HFFc6 (cell line): ENCODE results near the gene ATP6V1G1. TPM values are rescaled to one million over a fixed set of nuclear protein-coding genes. Genes with fewer than 3 reads are reported as not detected.

Source experiments
- DNase-seq: peaks from one replicate; pipeline ENCODE4 v3.0.0-alpha.2; 2018
- H3K27ac Mint-ChIP-seq: 2 replicates; pipeline ENCODE4 v1.8.0; 2020; ENCODE audit warnings: mild to moderate bottlenecking, mixed read lengths
- H3K27me3 Mint-ChIP-seq: 2 replicates; pipeline ENCODE4 v1.8.0; 2021; ENCODE audit warnings: mild to moderate bottlenecking, moderate library complexity, mixed read lengths; ENCODE audit not compliant: insufficient read depth
- H3K36me3 Mint-ChIP-seq: 2 replicates; pipeline ENCODE4 v1.8.0; 2021; ENCODE audit warnings: low read depth, mixed read lengths
- H3K4me1 Mint-ChIP-seq: 2 replicates; pipeline ENCODE4 v1.8.0; 2020; ENCODE audit warnings: low read depth, mixed read lengths
- H3K4me3 Mint-ChIP-seq: 2 replicates; pipeline ENCODE4 v1.8.0; 2020; ENCODE audit warnings: mild to moderate bottlenecking, moderate library complexity, mixed read lengths
- H3K9me3 Mint-ChIP-seq: 2 replicates; pipeline ENCODE4 v1.8.0; 2020; ENCODE audit warnings: mild to moderate bottlenecking, mixed read lengths
- long read RNA-seq: library from polyadenylated mRNA; unstranded; transcript quantifications from one replicate; pipeline ENCODE4 v2.0.0, GENCODE V29; 2019
- total RNA-seq, 6 experiments: library from RNA; stranded (reverse); fragmentation: NEBNext Ultra II Directional; extraction: Animal tissue kit (Norgen Biotek cat#: 25700); gene quantifications; 2 replicates in 1 of 6; 3 replicates in 5 of 6; pipeline ENCODE4 v1.2.3, GENCODE V29; 2021
- TF ChIP-seq, protein P1 (sequence below): fragments of 200-600 bp; sonication (generic); IDR thresholded peaks from 2 replicates; pipeline ENCODE4 v1.5.0; 2021; ENCODE audit warnings: antibody characterized with exemption, mild to moderate bottlenecking

ATP6V1G1 gene, protein sequence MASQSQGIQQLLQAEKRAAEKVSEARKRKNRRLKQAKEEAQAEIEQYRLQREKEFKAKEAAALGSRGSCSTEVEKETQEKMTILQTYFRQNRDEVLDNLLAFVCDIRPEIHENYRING
- 100 to 1,000 TPM in 1 of 6 experiments, 10 to 100 TPM in 5; 74.2 to 104 (median 86.5) TPM for total RNA-seq
- long read RNA-seq, transcript ATP6V1G1-201 (3 exons, 1,080 nt) = major isoform, 157 of 164 reads
- long read RNA-seq, partial matches to known transcripts = 6 of 164 reads
- long read RNA-seq, other reads (novel, unspliced or antisense) = 1 of 164 reads

DNA sequence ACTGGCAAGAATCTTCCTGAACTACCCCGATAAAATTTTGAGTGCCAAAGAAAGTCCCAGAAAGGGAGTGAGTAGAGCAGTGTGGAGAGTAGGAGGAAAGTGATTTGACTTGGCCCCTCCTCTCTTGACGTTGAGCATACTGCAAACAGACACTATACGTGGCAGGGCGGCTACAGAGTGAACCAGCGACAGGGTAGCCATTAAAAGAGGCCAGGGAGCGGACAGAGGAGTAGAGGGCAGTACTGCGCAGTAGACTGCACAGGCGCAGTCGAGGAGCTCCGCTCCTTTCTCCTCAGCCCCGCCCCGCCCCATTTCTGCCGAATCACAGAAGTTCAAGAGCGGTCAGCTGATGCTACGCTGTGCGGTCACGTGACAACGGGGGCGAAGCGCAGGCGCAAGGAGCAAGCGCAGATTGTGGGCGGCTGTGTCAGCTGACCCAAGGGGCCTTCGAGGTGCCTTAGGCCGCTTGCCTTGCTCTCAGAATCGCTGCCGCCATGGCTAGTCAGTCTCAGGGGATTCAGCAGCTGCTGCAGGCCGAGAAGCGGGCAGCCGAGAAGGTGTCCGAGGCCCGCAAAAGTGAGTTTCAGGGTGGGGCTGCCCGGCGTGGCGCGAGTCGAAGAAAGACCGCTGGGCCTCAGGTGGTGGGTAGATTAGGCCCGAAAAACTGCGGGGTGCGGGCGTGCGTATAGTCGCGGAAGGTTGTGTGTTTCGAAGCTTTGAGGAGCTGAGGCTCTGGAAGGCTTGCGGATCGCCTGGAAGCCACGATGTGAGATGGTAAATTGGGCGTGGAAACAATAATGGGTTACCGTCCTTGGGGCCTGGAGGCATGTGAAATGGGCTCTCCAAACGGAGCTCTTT, at the start of gene ATP6V1G1:
TSS of gene ATP6V1G1 (plus strand) at position 425 of the 858 bp plus-strand sequence. CDS start at position 495, 70 bp downstream.
- no peaks in the 10 kb centered on the region for H3K9me3 Mint-ChIP-seq
- TF ChIP-seq, protein P1, sequence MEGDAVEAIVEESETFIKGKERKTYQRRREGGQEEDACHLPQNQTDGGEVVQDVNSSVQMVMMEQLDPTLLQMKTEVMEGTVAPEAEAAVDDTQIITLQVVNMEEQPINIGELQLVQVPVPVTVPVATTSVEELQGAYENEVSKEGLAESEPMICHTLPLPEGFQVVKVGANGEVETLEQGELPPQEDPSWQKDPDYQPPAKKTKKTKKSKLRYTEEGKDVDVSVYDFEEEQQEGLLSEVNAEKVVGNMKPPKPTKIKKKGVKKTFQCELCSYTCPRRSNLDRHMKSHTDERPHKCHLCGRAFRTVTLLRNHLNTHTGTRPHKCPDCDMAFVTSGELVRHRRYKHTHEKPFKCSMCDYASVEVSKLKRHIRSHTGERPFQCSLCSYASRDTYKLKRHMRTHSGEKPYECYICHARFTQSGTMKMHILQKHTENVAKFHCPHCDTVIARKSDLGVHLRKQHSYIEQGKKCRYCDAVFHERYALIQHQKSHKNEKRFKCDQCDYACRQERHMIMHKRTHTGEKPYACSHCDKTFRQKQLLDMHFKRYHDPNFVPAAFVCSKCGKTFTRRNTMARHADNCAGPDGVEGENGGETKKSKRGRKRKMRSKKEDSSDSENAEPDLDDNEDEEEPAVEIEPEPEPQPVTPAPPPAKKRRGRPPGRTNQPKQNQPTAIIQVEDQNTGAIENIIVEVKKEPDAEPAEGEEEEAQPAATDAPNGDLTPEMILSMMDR = peak; percentile 37
- peak within 1 kb of the TSS; percentile 97 for H3K4me3 Mint-ChIP-seq
- peaks cover 19% of the 10 kb centered on the region for H3K36me3 Mint-ChIP-seq
- peak within 1 kb of the TSS; percentile 95 for H3K27ac Mint-ChIP-seq
- peaks cover 4% of the 10 kb centered on the region for H3K27me3 Mint-ChIP-seq
- peaks cover 43% of the 10 kb centered on the region for H3K4me1 Mint-ChIP-seq
- DNase-seq = peak; percentile 99

DNA sequence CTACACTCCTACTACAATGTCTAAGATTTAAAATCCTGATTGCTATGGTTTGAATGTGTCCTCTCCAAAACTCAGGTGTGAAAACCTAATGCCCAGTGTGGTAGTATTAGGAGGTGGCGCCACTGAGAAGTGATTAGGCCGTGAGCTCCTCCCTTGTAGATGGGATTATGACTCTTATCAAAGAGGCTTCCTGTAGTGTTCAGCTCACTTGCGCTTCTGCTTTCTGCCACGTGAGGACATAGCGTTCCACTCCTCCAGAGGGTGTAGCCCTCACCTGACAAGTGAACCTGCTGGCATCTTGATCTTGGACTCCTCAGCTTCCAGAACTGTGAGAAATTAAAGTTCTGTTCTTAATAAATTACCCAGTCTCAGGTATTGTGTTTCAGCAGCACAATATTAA, 49.3 kb upstream of the ATP6V1G1 start:
- no peak overlapping the region for H3K4me3 Mint-ChIP-seq
- H3K9me3 Mint-ChIP-seq = no peaks in the 10 kb centered on the region
- peaks cover 12% of the 10 kb centered on the region; the same call in 1 of the 2 replicates for H3K4me1 Mint-ChIP-seq
- H3K27ac Mint-ChIP-seq = no peak overlapping the region
- TF ChIP-seq, protein P1 = 0 out of 2 replicates have a peak, but pooled peaks have one; percentile 30
- no peak for DNase-seq
- H3K36me3 Mint-ChIP-seq = no peaks in the 10 kb centered on the region
- peaks cover 8% of the 10 kb centered on the region for H3K27me3 Mint-ChIP-seq

DNA sequence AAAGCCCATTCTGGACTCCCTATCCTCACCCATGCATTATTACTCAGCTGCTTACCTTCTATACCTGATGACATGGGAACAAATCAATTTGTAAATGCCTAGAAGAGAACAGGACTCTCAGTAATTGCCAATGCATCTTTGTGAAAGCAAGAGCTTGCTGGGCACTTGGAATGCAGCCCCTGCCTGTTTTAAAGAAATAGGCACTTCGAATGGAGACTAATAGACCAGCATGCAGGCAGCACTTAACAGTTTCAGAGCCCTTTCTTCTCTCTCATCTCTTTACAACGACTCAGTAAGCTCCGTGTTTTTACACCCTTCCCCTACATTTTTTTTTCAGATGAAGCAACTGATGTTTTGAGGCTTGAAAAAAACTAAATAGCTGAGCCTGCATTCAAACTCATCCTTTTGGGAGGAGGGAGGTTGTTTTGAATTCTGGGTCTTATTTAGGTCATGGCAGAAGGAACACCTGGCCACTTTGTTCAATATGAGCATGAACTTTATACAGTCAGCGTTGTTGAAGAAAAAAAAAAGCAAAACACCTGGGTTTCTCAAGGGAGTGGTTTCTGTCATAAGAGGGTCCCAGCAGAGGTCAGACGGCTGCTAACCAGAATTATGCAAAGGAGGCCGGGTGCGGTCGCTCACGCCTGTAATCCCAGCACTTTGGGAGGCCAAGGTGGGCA, 47.7 kb upstream of the ATP6V1G1 start:
- H3K27me3 Mint-ChIP-seq = peaks cover 8% of the 10 kb centered on the region
- no peak overlapping the region for H3K27ac Mint-ChIP-seq
- TF ChIP-seq, protein P1 = no peak
- H3K4me1 Mint-ChIP-seq = peaks cover 4% of the 10 kb centered on the region; the same call in 1 of the 2 replicates
- no peak for DNase-seq
- H3K36me3 Mint-ChIP-seq = no peaks in the 10 kb centered on the region
- no peaks in the 10 kb centered on the region for H3K9me3 Mint-ChIP-seq
- no peak overlapping the region for H3K4me3 Mint-ChIP-seq

DNA sequence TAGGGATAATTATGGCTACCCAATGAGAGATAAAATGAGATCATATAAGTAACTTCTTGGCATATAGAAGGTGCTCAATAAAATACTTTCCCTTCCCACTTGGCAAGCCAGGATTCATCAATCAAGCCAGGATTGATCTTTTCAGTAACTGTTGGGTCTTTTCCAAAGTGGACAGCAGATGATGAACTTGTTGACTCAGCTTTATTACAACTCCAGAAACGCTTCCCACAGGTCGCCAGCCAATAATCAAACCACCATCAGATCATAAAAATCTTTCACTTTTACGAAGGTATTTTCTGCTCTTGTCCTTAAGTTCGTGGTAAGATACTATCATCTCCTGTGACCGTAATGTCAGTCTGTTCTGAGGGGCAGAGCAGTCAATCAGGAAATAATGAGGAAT, 42.5 kb upstream of the ATP6V1G1 start:
- Mint-ChIP-seq H3K4me3 (no peak overlapping the region), H3K9me3 (no peaks in the 10 kb centered on the region), H3K27ac (no peak overlapping the region), H3K4me1 (peaks cover 21% of the 10 kb centered on the region), H3K36me3 (no peaks in the 10 kb centered on the region), H3K27me3 (peaks cover 7% of the 10 kb centered on the region)
- TF ChIP-seq, protein P1 = no peak
- DNase-seq = no peak

DNA sequence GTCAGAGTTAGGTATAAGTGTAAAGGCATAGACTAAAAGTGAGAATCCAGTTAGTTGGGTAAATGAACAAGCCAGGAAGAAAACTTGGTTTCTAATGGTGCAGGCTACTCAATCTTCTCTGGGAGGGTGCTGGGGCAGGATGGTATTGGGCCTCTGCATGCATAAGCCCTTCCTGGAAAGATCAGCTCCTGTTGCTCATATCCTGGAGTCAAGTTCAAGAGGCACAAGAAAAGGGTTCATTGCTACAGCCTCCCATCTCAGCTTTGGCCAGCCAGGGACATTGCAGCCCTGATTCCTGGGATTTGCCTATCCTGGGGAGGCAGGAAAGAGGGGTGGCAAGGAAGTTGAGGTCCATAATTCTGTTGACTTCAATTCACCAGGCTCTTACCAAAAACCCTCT, 40.7 kb upstream of the ATP6V1G1 start:
- no peaks in the 10 kb centered on the region; the same call in 1 of the 2 replicates for H3K36me3 Mint-ChIP-seq
- DNase-seq = no peak
- H3K4me1 Mint-ChIP-seq = peaks cover 31% of the 10 kb centered on the region
- TF ChIP-seq, protein P1 = no peak
- no peak overlapping the region for H3K4me3 Mint-ChIP-seq
- H3K27ac Mint-ChIP-seq = no peak overlapping the region
- peaks cover 7% of the 10 kb centered on the region for H3K27me3 Mint-ChIP-seq
- H3K9me3 Mint-ChIP-seq = no peaks in the 10 kb centered on the region
